Embryonic facial prominence (tissue), 1 donor: Measurements from ENCODE around the gene NF1.

Experiments used
- DNase-seq: peaks from one replicate; pipeline ENCODE4 v3.0.0-alpha.2; 2016; ENCODE audit errors: extremely low spot score

The NF1 gene

DNA sequence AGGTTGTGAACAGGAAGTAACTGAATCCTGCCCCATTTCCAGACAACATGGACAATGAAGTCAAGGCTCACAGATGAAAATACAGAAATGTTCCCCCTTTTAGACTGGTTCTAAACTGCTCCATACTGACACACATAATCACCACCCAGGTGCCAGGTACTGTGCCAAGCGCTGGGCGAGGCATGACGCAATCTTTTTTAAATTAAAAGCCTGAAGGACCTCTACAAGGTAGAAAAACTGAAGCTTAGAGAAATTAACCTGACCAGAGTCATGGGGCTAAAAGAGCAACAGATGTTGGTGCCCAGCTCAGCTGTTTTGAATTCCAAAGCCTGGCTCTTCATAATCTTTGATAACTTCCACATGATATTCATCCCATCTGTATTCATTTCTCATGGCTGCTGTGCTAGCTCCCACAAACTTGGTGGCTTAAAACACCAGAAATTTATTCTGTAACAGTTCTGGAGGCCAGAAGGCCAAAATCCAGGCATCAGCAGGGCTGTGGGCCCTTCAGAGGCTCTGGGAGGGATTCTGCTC, 291.8 kb downstream of the NF1 start:
- DNase-seq: no peak

GRCh38 chr17:31387438-31387837, 292.7 kb downstream of the NF1 start:
- no peak for DNase-seq

DNA sequence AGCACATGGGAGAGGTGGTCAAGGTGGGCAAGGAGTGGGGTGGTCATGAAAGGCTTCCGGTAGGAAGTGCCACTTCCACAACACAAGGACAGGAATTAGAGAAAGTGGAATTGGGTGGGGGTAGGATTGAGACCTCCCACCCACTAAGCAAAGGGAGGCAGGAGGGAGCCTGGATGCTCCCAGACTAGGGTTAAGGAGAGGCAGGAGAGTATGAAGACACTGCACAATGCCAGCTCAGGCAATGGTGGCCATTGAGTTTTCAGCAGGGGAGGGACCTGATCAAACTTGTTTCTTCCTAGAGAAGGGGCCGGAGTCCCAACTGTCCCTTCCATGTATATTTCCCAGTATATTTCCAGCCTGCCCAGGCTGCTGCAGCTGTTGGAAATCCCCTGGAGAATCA, 293.6 kb downstream of the NF1 start:
- DNase-seq: no peak

DNA sequence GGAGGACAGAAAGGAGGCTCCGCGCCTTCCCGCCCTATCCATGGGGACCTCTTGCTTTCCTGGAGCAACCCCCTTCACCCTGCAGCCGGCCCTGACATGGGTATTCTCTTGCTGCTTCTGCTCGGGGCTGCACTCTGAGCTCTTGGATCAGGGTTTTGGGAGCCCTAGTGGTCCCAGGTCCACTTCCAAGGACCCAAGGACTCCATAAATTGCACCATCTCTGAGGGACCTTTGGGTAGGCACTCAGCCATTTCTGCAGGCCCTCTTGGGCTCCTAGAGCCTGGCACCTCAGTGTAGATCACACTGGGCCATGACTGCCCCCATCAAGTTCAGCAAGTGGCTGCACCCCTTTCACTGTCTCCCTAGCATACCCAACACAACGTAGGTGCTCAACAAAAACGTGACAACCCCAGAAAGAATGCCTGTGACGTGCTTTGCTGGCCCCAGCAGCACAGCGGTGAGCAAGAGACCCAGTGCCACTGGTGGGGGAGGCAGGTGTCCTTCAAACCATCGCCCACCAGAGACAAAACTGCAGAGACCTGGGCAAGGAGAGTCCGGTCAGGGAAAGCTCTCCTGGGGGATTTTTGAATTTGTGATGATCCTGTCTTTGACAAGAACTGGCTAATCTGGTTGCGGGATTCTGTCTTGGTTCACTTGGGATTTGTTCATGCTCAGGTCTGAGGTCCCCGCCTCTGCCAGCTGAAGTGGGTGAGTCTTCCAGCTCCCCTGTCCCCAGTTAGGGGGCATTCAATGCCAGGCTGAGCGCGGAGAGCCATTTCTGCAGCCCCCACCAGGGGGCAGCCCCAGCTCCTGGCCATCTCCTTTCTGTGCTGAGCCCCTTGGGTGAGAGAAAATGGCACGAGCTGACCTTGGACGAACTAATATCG, 294.2 kb downstream of the NF1 start:
- no peak for DNase-seq

DNA sequence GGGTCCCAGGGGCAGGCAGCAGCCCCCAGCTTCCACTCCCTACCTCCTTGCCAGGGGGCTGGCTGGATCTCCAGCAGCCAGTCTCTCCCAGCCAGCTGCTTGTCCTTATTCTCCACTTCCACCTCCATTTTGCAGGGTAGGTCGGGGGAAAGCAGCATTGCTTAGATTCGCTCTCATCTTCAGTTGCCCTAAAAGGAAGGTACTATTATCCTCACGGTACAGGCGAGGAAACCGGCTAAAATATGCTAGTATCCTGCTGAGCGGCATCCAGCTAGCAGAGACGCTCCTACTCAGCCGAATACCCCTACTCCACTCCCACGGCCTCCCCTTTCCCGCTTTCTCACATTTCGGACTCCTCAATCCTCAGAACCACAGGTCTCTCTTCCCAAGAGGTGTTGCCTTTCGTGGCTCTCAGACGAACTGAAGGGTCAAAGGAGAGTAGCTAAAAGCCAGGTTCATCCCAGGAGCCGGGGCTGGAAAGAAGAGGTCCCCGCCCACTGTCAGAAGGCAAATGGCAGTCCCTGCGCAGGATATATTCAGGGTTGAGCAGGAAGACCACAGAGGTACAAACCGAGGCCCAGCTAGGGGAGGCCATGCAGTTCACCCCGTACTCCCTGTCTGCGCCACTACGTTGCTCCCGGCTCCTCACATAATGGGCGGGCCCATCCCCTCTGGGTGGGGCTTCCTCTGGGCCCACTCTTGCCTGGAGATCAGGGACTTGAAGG, 295.0 kb downstream of the NF1 start:
- no peak for DNase-seq

- no peak for DNase-seq
Measured at GRCh38 chr17:31390426-31390747, 295.6 kb downstream of the NF1 start.

DNA sequence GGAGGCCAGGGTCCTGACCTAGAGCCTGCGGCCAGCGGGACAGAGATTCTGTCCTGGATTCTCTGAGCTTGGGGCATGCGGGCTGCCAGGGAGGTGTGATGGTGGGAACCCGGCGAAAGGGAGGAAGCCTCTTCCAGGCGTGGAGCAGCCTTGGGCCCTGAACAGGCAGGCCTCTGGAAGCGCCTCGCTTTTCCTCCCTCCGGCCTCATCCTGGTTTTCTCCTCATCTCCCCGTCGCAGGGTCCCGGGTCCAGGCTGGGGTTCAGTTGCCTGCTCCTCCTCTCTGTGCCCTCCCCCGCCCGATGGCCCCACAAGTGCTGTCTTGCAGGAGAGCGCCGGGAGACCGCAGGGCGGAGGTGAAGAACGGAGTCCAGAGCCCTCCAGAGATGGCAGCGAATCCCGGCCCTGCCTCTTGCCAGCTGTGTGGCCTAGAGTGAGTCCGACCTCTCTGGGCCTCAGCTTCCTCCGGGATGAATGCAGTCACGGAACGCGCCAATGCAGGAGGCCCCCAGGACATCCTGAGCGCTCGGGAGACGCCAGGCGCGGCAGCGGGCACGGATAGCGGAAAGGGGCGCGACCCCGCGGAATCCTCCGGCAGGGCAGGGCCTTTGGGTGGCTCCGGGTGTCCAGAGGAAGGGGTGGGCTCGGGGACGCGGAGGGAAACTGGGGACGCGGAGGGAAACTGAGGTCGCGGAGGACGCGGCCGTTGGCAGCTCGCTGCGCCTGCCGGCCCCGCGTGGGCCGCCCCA, 296.1 kb downstream of the NF1 start:
- no peak for DNase-seq

- no peak for DNase-seq
Measured at GRCh38 chr17:31391496-31391949, 296.7 kb downstream of the NF1 start, which contains the start of gene RAB11FIP4. Gene RAB11FIP4 (plus strand): TSS chr17:31391675. CDS start chr17:31391853, 178 bp downstream.

- DNase-seq: no peak
Measured at GRCh38 chr17:31392002-31392855, 297.5 kb downstream of the NF1 start.

GRCh38 chr17:31392856-31393748, 298.3 kb downstream of the NF1 start:
- DNase-seq: no peak

GRCh38 chr17:31393749-31394146, 299.0 kb downstream of the NF1 start:
- DNase-seq: no peak

DNA sequence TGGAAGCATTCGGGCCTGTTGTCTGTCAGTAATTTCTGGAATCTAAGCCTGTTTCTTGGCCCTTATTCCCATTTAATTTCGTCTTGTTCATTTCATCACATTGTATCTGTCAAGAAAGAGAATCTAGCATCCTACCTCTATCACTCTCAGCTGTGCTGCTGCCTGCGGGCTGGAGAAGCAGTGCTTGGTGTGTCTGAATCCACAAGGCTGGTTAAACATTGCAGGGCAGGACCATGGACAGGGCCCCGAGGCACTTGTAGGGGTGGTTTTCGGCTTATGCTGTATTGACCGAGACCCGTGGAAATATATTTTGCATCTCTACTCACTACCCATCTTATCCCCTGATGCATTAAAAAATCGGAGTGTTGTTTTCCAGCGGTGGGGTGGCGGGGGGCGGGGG, 299.8 kb downstream of the NF1 start:
- DNase-seq: peak; percentile 54

DNA sequence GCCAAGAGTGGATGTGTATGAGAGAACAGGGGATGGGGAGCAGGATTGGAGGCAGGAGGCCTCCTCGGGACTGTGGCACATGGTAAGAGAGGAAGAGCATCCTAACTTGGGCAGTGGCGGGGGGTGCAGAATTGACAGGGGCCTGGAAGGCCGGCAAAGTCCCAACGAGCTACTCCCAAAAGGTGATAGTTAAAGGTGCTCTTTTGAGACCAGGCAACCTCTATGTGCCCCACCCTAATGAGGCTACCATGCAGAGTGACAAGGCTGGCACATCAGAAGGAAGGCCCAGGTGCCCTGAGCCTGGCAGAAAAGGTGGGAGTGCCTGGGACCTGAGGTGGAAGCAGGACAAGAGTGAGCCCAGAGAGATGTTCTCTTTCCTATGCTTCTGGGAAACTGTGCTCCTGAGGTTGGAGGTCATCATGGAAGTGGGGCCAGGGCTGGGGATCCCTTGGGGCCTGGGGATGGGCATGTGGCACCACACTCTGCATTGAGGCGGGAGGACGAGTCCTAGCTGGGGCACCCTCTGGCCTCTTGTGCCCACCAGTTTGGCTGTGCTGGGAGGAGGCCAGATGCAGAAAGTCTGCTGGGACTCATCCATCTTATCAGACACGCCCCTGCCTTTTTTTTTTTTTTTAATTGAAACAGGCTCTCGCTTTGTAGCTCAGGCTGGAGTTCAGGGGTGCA, 302.6 kb downstream of the NF1 start:
- no peak for DNase-seq

DNA sequence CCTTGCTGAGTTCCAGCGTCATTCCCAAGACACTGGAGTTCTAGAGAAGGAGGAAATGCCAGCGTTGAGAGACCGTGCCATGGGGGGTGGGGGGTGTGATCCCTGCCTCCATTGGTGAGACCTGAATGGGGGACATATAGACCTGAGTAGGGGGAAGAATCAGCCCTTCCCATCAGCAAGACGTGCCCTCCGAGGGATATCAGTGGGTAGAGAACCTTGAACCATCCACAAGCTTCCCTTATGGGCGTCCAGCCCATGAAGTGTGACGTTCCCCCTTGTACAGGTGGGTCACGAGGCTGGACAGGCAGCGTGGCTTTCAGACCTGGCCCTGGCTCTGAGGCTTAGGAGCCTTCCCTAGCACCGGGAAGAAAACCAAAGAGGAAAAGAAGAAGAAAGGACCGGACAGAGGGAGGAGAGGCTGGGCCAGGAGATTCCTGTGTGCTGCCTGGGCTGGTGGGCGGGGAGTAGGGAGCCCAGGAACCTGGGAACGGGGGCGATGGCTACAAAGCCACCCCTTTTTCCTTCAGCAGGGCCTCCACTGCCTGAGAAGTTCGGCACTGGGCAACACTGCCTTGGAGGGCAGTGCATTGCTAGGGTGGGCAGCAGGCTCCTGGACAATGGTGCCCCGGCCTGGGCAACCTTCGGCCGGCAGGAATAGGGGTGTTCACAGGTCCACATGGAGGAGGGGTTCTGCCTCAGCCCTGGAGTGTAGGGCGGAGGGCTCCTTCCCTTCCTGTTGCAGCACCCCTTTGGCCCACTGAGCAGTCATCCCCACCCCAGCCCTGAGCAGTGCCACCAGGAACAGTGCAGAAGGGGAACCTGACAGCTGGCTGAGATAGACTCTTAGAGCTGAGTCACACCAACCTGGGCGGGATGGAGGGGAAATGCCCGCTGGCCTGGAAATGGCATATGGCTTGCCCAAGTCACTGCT, 303.9 kb downstream of the NF1 start:
- DNase-seq: no peak

- no peak for DNase-seq
Measured at GRCh38 chr17:31400481-31400950, 305.7 kb downstream of the NF1 start.

DNA sequence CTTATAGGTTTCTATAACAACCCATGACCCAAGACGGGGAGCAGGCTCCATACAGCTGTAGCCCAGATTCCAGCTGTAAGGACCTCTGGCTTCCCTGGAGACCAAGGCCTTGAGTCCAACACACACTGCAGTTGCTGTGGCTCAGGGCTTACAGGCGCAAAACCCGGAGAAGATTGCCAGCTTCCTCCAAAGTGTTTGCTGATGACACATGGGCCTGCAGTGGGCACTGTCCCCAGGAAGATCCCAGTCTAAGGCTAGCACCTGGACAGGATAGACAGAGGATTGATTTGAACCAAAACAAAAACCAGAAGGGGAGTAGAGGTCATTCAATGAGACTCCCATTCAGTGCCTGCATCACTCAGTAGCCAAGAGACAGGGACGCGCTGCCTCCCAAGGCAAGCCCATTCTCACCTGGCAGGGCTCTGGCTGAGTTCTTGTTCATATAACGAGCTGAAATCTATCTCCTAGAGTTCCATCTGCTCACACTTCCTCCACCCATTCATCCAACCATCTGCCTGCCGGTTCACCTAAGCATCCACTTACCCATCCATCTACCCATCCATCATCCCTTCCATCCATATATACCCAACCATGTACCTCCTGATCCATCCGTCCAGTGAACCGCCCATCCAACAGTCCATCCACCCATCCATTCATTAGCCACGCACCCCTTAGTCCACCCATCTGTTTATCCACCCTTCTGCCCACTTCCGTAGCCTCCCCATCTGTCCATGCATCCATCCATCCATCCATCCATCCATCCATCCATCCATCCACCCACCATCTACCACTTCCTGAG, 306.9 kb downstream of the NF1 start:
- no peak for DNase-seq
